ENCODE measurements around the gene ANAPC15. TPM values are rescaled to one million over a fixed set of nuclear protein-coding genes. Genes with fewer than 3 reads are reported as not detected.

Gene ANAPC15
- total and polyA plus RNA-seq, 2 of the 13 experiments (the other 11 are each of a cell fraction or from before 2014, with no cell fraction given), result 18.8 to 25.7 TPM

DNA sequence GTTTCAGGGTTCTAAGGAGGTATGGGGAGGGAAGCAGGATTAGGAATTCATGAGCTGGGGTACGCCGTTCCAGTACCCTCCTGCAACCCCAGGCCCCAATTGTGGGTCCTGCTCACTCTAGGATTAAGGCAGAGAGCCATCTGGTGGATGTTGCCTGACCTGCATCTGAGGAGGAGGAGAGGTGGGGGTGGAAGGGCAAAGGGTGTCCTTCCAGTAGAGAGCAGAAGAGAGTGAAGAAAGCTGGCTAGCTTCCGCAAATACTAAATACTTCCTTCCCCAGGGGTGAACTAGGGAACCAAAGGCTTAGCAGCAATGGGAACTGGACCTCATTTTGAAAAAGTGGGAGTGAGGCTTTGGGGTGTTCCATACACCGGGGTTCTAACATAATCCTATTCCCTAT lies 21.2 kb downstream of the ANAPC15 start (continued):
- TF ChIP-seq, protein P1, sequence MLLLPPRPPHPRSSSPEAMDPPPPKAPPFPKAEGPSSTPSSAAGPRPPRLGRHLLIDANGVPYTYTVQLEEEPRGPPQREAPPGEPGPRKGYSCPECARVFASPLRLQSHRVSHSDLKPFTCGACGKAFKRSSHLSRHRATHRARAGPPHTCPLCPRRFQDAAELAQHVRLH (CRISPR knock-in tag; IDR thresholded peaks at IDR 0.05; ENCODE audit: borderline replicate concordance, low read depth), result 0 out of 2 replicates have a peak, but pooled peaks have one; percentile 22
- TF ChIP-seq ZKSCAN1 (IDR thresholded peaks at IDR 0.05; ENCODE audit: low read length) (no peak), HNF1B (CRISPR knock-in tag; IDR thresholded peaks at IDR 0.05) (0 out of 2 replicates have a peak, but pooled peaks have one; percentile 42), TCF12 (IDR thresholded peaks at IDR 0.05) (no peak), TCF12 (CRISPR knock-in tag; IDR thresholded peaks at IDR 0.05) (no peak), GATAD2A (CRISPR knock-in tag; IDR thresholded peaks at IDR 0.05) (0 out of 2 replicates have a peak, but pooled peaks have one; percentile 25), ZBTB21 (CRISPR knock-in tag; IDR thresholded peaks at IDR 0.05) (no peak), ZNF18 (CRISPR knock-in tag; IDR thresholded peaks at IDR 0.05; ENCODE audit: insufficient replicate concordance) (no peak), ZNF205 (CRISPR knock-in tag; IDR thresholded peaks at IDR 0.05) (no peak), HMGXB3 (CRISPR knock-in tag; IDR thresholded peaks at IDR 0.05; ENCODE audit: borderline replicate concordance) (no peak), RBAK (CRISPR knock-in tag; IDR thresholded peaks at IDR 0.05) (no peak), ZNF691 (CRISPR knock-in tag; IDR thresholded peaks at IDR 0.05; ENCODE audit: borderline replicate concordance, low read depth) (0 out of 2 replicates have a peak, but pooled peaks have one; percentile 35), CEBPG (CRISPR knock-in tag; IDR thresholded peaks at IDR 0.05) (peak; percentile 17; the same call in 1 of the 2 replicates), PHB2 (IDR thresholded peaks at IDR 0.05; ENCODE audit: partially characterized antibody) (no peak), HDAC6 (IDR thresholded peaks at IDR 0.05; ENCODE audit: low read depth, low read length) (no peak), ZNF326 (CRISPR knock-in tag; IDR thresholded peaks at IDR 0.05; ENCODE audit: borderline replicate concordance) (no peak), GABPA (IDR thresholded peaks at IDR 0.05; ENCODE audit: low read depth, low read length) (no peak), GABPA (CRISPR knock-in tag; IDR thresholded peaks at IDR 0.05; ENCODE audit: low read depth) (no peak), ZNF775 (CRISPR knock-in tag; IDR thresholded peaks at IDR 0.05; ENCODE audit: borderline replicate concordance) (no peak), ZNF138 (CRISPR knock-in tag; IDR thresholded peaks at IDR 0.05; ENCODE audit: low read depth) (no peak)
- TF ChIP-seq, protein P2, sequence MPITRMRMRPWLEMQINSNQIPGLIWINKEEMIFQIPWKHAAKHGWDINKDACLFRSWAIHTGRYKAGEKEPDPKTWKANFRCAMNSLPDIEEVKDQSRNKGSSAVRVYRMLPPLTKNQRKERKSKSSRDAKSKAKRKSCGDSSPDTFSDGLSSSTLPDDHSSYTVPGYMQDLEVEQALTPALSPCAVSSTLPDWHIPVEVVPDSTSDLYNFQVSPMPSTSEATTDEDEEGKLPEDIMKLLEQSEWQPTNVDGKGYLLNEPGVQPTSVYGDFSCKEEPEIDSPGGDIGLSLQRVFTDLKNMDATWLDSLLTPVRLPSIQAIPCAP (CRISPR knock-in tag; IDR thresholded peaks at IDR 0.05; ENCODE audit: low read depth), result no peak
